NOMO-1 (cell line): ENCODE results near the gene RUNX1.
"Not testable (repeated sequence)": the region's sequence is repeated elsewhere in the genome, so short reads cannot be mapped to it uniquely, and the experiment has no call there.

Source experiments
- DNase-seq, 2 experiments: peaks; one replicate each; lab custom pipeline; 2025; ENCODE audit not compliant: unreplicated experiment in 2 of 2; lab: John Stamatoyannopoulos, UW

The RUNX1 gene

DNA sequence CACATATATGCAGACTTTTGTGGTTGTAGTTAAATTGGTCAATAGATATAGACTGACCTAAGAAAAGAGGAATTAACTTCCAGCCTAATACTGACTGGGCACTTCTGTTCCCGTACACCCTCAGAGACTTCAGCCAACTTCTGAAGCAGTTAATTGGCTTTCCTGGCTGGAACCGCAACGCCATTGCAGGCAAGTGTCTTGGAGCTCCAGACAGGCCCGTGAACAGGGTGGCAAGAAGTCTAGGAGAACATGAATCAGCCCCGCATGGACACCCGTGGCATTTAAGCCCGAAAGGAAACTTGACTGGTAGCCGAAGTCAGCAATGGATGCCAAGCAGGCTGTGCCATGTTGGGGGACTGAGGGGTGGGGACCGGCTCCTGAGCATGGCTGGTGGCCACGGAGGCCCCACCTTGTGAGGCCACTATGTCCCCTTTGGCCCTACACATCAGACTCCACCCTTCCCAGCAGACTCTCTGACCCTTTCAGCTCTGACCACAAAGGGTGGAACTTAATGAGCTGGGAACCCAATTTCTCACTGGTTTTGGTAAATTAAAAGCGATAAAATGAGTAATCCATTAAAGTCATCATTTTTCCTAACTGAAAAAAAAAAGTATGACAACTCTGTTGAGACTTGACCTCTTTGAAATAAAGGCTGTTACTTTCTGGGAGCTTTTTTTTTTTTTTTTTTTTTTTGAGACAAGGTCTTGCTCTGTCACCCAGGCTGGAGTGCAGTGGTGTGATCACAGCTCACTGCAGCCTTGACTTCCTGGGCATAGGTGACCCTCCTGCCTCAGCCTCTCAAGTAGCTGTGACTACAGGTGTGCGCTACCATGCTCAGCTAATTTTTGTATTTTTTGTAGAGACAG is 54.1 kb downstream of the RUNX1 start:
- DNase-seq: peak; percentile 18 to 75

DNA sequence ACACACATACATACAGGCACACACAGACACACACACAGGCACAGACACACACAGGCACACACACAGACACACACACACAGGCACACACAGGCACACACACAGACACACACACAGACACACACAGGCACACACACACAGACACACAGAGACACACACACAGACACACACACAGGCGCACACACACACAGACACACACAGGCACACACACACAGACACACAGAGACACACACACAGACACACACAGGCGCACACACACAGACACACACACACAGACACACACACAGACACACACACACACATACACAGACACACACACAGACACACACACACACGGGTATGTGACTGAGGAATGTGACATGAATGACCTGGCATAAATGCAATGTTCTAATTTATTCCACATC is 55.6 kb downstream of the RUNX1 start:
- not testable (repeated sequence) for DNase-seq

DNA sequence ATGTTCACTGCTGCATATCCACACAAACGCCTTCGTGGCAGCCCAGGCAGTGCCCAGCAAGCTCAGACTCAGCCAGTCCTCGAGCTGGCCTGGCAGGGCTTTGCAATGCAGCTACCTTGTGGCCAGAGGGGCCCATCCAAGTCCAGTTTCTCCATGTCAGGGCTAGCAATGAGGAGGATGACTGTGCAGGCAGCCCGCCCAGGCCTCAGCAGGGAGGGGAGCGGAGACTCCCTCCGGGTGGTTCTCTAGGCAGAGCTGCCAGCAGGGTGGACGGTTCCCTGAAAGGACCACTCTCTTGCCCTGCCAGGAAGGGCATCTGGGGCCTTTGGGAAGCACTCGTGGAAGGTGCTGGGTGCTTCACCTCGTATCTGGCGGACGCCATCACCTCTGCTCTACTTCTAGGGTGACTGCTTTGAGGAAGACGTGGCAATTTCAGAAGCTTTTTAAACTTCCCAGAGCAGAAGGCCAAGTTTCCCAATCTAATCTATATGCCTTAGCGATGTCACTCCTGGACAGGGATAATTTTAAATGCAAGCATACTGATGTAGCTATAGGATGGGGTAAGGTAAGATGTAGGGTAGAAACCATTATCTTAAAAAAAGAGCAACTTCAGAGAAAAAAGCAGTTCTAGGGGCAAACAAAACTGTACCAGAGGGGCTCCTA is 56.2 kb downstream of the RUNX1 start:
- DNase-seq: no peak

DNA sequence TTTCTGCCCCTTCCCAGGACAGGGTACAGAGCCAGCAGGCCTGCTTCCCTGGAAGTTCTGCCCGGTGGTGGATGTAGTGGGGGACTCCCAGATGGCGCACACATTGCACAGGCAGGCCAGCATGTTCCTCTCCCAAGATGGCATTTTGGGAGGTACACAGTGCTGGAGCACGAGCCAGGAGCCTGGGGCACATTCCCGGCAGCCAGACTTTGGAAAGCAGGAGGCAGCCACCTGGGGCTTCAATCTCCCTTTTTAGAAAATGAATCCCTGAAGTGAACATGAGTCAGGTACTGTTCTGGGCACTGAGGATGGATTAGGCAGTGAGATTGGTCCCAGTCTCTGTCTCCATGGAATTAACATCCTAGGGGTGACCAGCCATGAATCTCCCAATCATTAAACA is 56.9 kb downstream of the RUNX1 start:
- no peak for DNase-seq

DNA sequence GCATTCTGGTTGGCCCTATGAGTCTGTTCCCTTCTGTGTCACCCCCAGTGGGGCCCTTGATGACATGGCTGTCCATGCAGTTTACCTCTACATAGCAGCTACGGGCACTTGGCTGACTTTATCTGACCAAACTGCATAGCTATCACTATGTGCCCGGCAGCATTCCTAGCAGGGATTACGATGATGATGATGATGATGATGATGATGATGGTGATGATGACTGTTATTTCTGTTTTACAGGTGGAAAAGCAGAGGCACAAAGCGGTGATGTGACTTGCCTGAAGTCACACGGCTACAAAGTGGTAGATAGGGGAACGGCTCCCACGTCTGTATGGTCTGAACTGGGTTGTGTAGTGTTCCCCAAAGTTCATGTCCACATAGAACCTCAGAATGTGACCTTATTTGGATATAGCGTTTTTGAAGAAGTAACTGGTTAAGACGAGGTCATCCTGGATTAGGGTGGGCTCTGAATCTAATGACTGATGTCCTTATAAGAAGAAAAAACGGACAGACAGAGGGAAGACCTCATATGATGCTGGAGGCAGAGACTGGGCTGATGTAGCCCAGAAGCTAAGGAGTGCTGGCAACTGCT is 57.6 kb downstream of the RUNX1 start:
- DNase-seq: no peak

DNA sequence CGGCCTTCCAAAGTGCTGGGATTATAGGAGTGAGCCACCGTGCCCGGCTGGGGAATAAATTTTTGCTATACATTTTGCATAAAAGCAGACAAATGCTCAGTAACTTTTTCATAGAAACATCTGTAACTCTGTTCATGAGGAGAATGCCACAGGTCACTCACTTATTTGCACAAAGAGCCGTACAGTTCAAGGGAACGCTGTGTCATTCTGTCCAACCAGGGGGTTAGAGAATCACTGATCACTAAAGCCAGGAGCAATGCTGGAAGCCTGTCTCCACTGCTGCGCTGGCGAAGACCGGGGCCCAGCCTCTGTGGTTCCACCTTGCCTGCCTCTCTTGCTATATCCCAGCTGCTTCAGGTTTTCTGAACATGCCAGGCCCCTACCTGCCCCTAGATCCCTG is 58.3 kb downstream of the RUNX1 start:
- no peak for DNase-seq

DNA sequence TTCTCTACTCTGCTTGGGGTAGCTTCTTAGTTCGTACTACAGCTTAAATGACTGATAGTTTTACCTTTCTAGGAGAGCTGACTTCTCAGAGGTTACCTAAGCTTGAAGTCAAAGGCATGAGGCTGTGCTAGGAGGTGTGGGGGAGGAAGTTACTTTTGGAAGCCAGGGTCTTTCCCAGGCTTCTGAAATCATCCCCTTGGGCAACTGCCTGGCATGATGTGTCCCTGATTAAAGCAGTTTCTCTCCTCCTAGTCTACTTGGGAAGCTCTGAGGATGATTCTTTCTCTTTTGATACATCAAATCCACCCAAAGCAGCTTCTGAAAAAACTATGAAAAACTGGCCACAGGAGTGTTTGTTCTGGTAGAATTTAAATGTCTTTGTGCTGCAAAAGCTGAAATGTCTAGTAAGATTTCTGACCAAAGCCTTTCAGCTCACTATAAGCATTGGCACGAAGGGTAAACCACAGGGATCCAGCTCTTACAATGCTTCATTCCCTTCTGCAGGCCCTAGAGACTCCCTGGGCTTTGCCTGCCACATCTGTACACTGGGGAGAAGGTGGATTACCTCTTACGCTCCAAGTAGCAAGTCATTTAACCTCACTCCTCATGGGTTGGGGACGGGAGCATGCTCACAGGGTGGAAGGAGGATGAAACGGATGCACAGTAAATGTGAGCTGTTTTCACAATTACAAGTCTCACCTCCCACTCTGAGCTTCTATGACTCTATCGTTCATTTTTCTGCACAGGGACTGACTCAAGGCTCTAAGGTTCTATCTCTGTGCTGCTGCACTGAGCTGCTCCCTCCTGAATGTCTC is 59.6 kb downstream of the RUNX1 start:
- DNase-seq: no peak

DNA sequence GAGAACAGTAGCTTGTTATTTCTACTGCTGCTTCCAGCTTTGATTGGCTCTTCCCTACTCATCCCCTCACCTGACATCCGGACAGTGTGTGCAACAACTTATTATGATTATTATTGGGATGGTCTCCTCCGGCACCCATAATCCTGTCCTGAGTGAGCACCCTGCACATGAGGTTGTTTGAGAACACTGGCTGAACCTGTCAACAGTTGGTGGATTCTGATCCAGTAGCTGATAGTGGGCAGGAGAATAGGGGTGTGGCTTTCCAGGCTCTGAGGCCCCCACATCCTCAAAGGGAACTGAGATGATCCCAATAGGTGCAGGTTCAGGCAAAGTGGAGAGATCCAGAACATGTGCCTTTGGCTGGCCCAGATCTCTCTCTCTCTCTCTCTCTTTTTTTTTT is 60.5 kb downstream of the RUNX1 start:
- DNase-seq: no peak

DNA sequence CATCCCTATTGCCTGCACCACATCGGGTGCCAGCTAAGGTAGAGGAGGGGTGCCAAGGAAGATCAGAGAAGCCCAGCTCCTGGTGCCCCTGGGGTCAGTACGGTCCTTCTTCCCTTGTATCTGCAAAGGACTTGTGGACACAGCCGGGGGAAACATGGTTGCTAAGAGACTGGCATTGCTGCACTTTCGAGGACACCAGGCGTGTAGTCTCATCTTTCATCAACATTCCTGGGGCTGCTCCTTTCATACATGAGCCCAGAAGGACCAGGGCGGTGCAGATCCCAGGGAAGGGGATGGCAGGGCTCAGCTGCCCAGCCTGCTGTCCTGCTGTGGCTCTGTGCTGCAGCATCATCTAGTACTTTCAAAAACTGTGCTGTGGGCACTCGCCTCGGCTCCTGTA is 61.0 kb downstream of the RUNX1 start:
- no peak for DNase-seq

DNA sequence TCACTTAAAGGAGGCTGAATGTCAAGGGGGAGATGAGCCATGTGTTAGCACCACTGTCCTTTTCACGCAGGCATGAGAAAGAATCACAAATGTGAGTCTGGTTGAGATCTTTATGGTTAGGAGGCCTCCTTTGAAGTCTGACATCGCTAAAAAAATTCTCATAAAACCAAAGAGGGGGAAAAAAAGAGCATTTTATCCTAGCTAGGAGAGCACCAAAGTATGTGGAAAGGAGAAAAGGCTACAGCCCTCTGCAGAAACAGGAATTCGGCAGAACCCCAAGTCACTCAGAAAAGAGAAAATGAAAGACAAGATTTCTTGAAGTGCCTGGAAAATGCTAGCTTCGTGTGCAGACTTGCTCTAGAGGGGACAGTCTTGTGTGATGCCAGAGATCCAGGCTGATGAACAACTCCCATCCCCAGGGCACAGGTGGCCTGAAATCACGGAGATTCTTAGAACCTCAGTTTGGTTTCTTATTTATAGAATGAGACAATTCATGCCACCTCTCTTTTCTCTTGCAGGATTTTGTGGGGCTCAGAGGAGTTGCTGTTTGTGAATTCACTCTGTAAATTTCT is 61.5 kb downstream of the RUNX1 start:
- no peak for DNase-seq

DNA sequence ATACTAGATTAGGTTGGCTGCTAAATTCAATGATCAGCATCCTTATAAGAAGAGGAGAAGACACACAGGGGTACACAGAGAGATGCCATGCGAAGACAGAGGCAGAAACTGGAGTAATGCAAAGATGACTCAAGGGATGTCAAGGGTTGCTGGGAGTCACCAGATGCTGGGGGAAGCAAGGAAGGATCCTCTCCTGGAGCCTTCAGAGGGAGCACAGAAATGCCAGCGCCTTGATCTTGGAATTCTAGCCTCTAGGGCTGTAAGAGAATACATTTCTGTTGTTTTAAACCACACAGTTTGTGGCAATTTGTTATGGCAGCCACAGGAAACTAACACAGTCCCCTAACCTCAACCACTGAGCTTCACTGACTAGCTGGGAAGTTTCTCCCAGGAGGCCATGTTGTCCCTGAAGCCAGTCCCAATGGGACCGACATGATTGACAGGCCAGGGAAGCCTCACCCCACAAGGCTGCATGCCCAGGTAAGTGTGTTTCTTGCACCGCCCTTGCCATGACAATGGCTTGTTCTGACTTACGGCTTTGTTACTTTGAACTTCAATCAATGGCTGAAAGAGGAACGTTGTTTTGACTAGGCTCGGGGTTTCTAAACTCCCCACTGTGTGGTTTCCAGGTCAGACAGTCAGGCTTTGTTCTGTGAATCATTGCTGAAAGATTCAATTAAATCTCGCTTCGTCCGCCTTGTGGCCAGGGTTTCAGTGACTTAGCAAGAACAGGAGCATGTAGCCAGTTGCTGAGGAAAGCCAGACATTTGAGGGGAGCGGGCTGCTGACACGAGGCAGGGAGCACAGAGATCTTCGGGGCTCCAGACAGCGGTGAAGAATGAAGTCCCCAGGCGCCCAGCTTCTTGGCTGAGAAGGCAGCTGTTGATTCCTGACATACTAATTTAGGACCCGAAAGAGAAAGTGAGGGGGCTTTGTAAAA is 62.3 kb downstream of the RUNX1 start:
- peak in 1 of 2 experiments; percentile 11 for DNase-seq

DNA sequence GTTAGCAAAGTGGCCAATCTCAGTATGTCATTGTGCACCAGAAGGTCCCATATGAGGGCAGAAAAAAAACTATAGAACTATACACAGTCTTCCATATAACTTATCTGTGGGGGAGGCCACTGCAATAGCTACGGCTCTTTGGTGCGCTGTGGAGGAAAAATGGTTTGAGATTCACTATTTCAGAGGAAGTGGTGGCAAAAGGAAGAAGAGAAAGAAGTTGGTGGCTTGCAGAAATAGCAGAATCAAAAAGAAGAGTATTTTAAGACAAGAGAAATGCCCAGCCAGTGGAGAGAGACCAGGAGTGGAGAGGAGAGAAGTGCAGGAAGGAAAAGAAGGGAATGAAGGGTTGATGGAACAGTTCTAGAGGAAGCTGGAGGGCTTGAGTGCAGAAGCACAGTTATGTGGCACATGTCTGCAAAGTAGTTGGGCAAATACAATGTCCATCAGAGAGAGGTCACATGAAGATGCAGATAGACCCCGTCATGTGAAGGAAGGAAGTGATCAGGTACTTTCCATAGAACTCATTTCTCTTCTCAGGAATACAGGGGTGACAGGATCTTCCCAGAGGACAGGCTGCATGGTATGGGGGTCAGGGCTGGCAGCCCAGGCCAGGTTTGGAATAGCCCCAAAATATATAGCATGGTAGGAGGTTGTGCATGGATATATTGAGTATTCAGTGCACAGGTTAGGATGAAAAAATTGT is 64.6 kb downstream of the RUNX1 start:
- DNase-seq: no peak

DNA sequence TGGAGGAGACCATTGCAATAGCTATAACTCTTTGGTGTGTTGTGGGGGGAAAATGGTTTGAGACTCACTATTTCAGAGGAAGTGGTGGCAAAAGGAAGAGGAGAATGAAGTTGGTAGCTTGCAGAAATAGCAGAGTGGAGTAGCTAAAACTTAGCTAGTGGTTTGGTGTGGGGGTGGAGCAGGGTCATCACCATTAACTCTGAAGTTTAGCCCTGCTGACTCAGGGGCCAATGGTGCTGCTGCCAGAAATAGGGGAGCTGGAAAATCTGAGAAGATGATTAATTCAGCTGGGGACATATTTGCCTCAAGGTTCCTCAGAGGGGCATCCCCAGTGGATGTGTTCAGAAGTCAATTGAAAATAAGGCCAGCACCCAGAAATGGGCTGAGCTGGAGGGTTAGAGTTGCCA is 65.4 kb downstream of the RUNX1 start:
- peak; percentile 58 to 63 for DNase-seq

DNA sequence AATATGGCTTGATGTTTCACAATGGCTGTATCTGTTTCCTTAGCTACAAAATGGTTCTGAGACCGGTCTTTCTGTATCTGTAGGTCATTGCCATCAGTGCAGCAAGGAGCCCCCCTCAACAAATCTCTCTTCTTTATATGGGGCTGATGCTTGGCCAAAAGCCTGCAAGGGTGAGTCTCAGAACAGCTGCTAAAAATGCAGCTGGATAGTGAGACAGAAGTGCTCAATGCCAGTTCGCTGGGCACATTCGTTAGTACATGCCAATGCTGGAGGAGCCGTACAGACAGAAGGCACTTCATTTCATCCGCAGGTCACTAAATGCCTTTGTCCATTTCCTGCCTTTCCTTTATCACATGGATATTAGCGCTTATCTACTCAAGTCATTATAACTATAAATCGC is 67.3 kb downstream of the RUNX1 start:
- no peak for DNase-seq

DNA sequence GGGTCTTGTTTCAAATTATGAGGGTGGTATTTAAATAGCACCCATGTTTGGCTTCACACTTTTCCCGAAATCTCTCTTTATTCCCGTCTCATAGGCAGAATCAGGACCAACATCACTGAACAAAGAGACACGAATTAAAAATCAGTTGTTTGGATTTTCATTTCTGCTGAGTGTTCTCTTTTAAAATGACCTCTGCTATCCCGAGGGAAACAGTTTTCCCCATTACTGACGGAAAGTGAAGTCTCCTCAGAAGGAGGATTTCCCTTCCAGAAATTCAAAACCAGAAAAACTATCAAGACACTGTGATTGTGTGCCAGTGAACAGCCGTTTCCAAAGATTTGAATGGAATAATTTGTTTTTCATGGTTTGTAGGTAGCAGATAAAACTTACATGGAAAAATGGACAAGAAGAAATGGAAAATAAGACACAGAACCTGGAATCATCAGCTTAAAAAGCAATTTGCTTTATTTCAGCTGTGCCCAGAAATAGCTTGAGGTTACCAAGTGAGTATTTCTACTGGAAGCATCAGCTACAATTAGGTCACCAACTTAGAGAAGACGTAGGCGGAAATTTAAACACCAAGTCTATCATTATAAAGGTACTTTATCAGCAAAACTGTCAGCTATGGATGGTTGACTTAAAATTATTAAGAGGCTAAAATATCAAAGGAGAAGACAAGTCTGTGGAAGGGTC is 68.5 kb downstream of the RUNX1 start:
- no peak for DNase-seq

DNA sequence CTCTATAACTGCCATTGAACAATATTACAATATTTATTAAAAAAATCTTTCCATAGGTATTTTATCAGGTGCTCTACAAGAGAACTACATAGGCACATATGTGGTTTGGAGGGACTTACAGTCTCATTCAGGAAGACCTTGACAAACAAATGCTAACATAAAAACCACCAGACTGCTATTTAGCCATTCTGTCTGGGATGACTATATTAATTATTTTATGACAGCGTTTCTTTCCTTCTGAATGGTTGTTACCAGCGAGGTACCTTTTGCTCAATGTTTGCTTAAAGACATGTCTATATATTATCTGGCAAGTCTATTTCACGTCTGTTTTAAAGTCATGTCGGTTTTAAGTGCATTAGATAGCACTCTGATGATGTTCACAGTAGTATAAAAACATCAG is 69.7 kb downstream of the RUNX1 start:
- no peak for DNase-seq

DNA sequence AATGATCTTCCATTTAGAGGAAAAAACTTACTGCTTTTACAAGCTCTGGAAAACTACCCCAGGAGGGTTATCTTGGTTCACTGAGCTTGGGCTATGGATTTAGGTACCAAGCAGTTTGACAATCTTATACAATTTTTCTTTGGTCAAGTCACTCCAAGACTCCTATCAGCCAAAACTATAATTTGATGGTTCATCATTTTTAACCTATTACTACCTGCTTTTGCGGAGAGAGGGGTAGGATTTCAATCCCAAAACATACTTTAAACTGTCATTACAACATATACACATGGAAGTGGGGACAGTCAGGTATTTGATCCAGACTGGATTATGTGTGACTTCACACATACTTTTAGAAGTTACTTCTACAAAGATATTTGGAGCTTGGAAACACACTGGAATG is 71.8 kb downstream of the RUNX1 start:
- no peak for DNase-seq

DNA sequence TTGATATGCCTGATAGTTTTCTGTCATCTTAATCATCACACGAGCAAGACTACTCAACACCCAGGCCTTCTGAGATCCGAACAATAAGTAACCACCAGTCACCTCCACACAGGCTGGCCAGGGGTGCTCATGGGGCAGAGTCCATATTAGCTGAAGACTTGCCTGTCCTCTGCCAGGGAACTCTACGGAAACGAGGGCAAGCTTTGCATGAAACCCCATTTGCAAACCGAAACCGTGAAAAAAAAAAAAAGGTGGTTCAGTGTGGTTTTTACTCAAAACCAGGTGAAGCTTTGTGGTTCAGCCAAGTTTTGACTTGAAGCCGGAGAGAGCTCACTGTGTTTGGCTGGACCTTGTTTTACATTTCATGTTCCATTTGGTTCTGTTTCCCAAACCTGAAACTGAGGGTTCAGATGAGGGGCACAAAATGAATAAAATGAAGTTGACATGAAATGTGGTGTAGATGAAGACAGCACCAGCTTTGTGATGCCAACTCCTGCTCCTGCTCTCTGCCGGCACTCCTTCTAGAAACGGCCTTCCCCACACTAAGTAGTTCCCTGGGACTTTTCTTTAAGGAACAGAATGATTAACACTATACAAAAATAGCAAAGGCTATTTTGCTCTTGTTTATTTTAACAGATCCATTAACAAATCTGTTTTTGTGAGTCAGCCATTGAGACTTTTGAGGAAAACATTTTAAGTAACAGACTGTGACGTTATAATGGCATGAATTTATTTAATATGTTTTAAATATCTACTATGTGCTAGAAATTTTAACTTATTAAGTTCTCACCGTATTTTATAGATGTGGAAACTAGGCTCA is 74.7 kb downstream of the RUNX1 start:
- no peak for DNase-seq
